GM19324 (cell line): ENCODE measurements around the gene ANKRD13B.
"Not testable (repeated sequence)": the region's sequence is repeated elsewhere in the genome, so short reads cannot be mapped to it uniquely, and the experiment has no call there.

ENCODE experiments used
- ATAC-seq: cut with Tn5 transposase; IDR thresholded peaks from one replicate; pipeline ENCODE4 v1.9.1; 2021; ENCODE audit warnings: mild to moderate bottlenecking, moderate library complexity; ENCODE audit not compliant: unreplicated experiment, low FRiP score

Gene ANKRD13B

GRCh38 chr17:29629839-29630238, 36.9 kb downstream of the ANKRD13B start:
- ATAC-seq: no peak

DNA sequence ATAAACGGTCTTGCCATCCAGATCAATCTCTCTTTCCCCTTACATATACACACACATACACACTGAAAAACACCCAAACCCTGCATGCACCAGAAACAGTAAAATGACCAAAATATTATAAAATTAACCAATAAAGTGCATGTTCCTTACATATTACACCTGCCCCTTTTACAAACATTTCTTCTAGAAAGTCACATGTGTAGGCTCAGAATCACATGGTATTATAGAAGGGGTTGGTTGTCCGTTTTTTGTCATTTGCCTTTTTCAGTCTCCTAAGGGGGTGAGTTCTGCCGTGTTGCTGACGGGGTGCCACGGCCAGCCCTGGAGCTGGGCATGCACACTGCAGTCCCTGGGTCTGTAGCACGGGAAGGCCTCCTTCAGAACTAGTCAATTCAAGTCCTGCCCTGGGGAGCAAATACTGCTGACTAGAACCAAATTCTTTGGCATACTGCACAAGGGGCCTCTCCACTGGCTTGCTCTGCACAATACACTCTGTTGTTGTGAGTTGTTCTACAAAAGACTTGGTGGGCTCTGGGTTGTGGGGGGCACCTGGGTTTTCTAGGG, 37.8 kb downstream of the ANKRD13B start:
- ATAC-seq: no peak

DNA sequence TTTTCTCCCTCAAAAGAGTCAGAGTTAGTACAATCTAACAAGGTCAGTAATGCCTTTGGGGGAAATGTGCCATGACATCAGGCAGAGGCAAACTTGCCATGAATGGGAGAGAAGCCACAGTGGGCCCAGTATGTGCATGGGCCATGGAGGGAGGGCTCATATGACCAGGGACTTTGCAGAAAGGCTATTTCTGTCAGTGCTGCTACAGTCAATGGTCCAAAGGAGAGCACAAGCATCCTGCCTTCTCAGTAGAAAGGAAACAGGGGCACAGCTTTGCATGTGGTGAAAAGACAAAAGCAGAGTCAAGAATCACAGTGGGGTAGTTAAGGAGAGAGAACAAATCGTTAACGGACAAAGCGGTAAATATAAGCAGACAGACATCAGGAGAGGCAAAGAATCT, 41.0 kb downstream of the ANKRD13B start:
- no peak for ATAC-seq

DNA sequence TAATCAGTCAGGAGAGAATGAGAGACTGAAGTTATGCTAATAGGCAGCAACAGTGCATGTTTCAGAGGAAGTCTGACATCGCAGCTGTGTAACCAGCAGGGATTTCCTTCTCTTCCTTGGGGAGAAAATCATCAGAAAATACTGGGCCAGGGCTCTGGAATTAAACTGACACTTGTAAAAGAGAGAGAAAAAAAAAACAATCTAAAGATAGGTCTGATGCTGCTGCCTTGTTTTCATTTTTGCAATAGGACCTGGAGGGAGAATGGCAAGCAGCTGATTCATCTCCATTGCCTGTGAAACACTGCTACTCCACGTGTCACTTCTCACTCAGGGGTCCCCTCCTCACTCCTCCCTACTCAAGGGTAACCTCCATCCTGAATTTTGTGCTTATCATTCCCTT, 47.5 kb downstream of the ANKRD13B start:
- ATAC-seq: no peak

DNA sequence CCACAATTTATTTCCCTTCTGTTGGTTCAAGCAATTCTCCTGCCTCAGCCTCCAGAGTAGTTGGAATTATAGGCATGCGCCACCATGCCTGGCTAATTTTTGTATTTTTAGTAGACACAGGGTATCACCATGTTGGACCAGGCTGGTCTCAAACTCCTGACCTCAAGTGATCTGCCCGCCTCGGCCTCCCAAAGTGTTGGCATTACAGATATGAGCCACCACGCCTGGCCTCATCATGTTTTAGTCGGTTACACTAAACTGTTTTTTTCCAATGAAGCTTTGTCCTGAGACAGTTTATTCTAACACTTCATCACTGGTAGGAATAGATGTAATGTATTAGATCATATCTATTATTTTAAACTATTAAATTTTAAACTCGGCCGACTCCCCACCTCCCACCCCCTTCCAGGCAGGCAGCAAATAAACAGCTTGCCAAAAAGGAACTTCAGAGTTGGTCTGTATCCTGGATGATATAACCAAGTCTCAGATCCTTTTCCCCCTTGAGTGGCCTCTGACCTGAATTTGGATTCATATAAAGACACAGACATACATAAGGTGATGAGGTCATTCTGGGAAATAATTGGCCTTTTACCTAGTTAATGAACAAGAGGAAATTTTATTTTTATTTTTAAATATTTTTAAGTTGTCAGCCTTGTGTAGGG, 48.2 kb downstream of the ANKRD13B start:
- ATAC-seq: no peak

GRCh38 chr17:29642171-29642611, 49.3 kb downstream of the ANKRD13B start:
- no peak for ATAC-seq

GRCh38 chr17:29643817-29644160, 50.9 kb downstream of the ANKRD13B start:
- no peak for ATAC-seq

DNA sequence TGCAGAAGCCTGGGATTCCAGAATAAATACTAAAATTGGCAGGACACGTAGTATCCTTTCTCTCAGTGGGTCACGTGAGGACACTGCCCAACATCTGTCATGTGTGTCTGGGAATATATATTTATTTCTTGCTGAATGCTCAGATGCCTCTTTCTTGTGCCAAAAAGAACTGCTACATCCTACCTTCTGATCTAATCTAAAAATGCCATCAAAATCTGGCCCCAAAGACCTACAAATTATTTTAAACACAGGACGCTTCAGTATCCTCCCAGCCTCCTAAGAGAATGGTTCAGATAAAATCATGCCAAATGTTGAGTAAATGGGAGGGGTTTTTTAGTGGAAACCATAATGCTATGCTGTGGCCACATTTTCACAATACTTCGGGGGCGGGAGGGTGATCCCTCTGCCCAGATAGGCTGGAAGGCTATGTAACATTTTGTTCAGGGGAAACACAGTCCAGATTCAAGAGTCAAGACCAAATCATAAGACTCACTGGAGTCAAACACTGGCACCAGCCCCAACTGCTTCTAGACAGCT, 52.7 kb downstream of the ANKRD13B start:
- ATAC-seq: no peak

DNA sequence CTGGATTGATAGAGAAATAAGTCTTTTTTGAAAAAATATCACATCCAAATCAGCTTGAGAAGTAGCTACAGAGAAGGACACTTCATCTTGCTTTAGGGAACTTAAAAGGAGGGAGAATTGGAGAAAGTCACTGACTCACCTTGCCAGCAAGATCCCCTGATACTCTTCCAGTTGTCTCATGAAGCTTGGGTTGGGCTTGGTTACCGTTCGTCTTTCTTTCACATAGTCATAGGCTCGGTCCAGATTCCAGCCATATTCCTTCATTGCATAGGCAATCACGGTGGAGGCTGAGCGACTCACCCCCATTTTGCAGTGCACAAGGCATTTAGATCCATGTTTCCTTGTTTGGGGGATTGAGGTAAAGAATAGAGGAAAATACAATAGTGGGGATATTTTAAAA, 55.1 kb downstream of the ANKRD13B start:
- no peak for ATAC-seq

DNA sequence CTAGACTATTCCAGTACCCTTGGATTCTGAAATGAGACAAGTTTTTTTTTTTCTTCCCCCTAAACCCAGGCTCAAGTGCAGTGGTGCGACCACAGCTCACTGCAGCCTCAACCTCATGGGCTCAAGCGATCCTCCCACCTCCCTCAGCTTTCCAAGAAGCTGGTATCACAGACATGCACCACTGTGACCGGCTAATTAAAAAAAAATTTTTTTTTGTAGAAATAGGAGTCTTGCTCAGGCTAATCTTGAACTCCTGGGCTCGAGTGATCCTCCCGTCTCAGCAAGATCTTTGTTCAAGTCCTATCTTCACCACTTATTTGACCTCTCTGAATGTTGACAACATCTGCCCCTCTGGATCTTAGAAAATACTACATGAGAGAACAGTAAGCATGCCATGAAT, 56.4 kb downstream of the ANKRD13B start:
- no peak for ATAC-seq

DNA sequence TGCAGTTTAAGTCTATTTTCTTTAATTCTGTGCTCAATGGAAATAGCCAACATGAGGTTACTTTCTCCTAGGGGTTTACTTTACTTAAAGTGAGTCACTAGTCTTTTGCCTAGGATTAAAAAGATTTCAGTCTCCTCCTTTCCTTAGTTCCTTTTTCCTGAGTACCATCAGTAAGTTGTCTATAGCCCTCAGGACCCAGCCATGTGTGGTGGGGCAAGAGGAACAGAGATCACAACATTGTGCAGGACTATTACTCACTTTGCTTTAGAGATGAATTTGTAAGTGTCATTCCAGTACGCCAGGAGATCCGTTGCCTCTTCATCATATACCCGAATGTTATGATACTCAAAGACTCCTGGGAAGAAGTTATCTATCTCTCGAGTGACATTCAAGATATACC, 57.5 kb downstream of the ANKRD13B start:
- ATAC-seq: no peak

GRCh38 chr17:29651913-29652312, 59.0 kb downstream of the ANKRD13B start:
- ATAC-seq: not testable (repeated sequence)

- no peak for ATAC-seq
These were observed 60.0 kb downstream of the ANKRD13B start for GRCh38 chr17:29652976-29653375.

- ATAC-seq: no peak
These were observed 61.2 kb downstream of the ANKRD13B start for GRCh38 chr17:29653995-29654714.

GRCh38 chr17:29655323-29655722, 62.4 kb downstream of the ANKRD13B start:
- no peak for ATAC-seq

DNA sequence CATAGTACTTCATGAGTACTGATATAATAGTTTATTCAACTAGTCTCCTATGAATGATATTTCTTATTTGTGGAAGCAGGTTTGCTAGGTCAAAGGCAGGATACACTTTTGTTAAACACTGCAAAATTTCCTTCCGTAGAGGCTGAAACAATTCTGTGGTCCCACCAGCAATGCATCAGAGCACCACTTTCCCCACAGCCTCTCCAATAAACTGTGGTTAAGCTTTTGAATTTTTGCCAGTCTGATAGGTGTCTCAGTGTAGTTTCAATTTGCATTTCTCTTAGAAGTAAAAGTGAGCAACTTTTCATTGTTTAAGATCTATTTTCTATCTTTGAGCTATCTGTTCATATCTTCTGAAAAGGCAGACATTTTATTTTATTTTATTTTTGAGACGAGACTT, 66.2 kb downstream of the ANKRD13B start:
- no peak for ATAC-seq

- ATAC-seq: no peak
These were observed 68.3 kb downstream of the ANKRD13B start for GRCh38 chr17:29661213-29661612.

DNA sequence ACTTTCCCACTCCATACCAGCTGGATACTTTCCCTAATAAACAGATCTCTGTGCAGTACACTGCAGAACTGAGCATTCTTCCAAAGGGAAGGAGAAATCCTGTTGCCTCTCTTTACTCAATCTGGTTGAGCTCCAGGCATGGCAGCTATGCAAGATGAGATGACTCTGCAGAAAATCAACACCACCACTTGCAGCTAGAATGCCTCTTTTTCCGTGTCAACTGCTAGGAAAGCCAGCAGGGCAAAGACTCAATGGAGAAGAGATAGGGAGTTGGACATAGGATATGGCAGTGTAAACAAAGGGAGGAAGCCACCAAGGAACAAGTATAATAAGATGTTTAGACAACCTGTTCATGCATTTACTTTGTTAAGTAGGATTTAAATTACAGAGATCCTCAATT, 70.2 kb downstream of the ANKRD13B start:
- ATAC-seq: no peak
